Stimulated activated CD8-positive, alpha-beta memory T cell treated with anti-CD3 and anti-CD28 coated beads, Interleukin-15, amount 100 ng/mL, for 24 hours (primary cell): ENCODE results near the gene SRC.

ENCODE experiments used
- DNase-seq: peaks from one replicate; pipeline ENCODE4 v3.0.0-alpha.2; 2020; ENCODE audit warnings: low read depth

Gene SRC

GRCh38 chr20:37345339-37346235, at the start of gene SRC:
Gene SRC, plus strand, starts transcription at chr20:37346140. Its CDS starts 38,014 bp downstream, at chr20:37384154.
- no peak for DNase-seq

GRCh38 chr20:37296371-37296770, 49.6 kb upstream of the SRC start:
- DNase-seq, result no peak

- no peak for DNase-seq
Observed at GRCh38 chr20:37297066-37297736, 48.7 kb upstream of the SRC start.

GRCh38 chr20:37298190-37298939, 47.6 kb upstream of the SRC start:
- no peak for DNase-seq

- DNase-seq, result no peak
Observed at GRCh38 chr20:37299718-37300528, 46.0 kb upstream of the SRC start.

- no peak for DNase-seq
Observed at GRCh38 chr20:37301120-37301519, 44.8 kb upstream of the SRC start.

GRCh38 chr20:37301558-37301957, 44.4 kb upstream of the SRC start:
- DNase-seq, result no peak

GRCh38 chr20:37302981-37303380, 43.0 kb upstream of the SRC start:
- no peak for DNase-seq

- no peak for DNase-seq
Observed at GRCh38 chr20:37303637-37304036, 42.3 kb upstream of the SRC start.

- no peak for DNase-seq
Observed at GRCh38 chr20:37305079-37305478, 40.9 kb upstream of the SRC start.

- no peak for DNase-seq
Observed at GRCh38 chr20:37305839-37306238, 40.1 kb upstream of the SRC start.

- no peak for DNase-seq
Observed at GRCh38 chr20:37308086-37309050, 37.6 kb upstream of the SRC start.

GRCh38 chr20:37309290-37309689, 36.6 kb upstream of the SRC start:
- DNase-seq, result no peak

- no peak for DNase-seq
Observed at GRCh38 chr20:37309936-37310590, 35.9 kb upstream of the SRC start.

GRCh38 chr20:37310951-37311350, 35.0 kb upstream of the SRC start:
- DNase-seq, result no peak

- no peak for DNase-seq
Observed at GRCh38 chr20:37311710-37312355, 34.1 kb upstream of the SRC start.

GRCh38 chr20:37313546-37314091, 32.3 kb upstream of the SRC start:
- no peak for DNase-seq

GRCh38 chr20:37314099-37314498, 31.8 kb upstream of the SRC start:
- no peak for DNase-seq

- no peak for DNase-seq
Observed at GRCh38 chr20:37314617-37315016, 31.3 kb upstream of the SRC start.
